DOHH2 (cell line): ENCODE results near the gene FXYD3.

ENCODE experiments used
- H3F3A ChIP-seq: fragments of 200-600 bp; sonication (generic), shearing (Covaris generic); 2 replicates; pipeline ENCODE4 v1.6.0; 2016; ENCODE audit warnings: antibody characterized with exemption, mild to moderate bottlenecking; ENCODE audit not compliant: control insufficient read depth, insufficient read depth
- H3K27ac ChIP-seq: fragments of 200-600 bp; sonication (generic); 2 replicates; pipeline ENCODE4 v1.5.1; 2014; ENCODE audit warnings: low read depth, mild to moderate bottlenecking, low read length, moderate library complexity
- H3K27me3 ChIP-seq: fragments of 200-600 bp; sonication (generic); 2 replicates; pipeline ENCODE4 v1.6.1; 2014; ENCODE audit warnings: mild to moderate bottlenecking, low read length, mixed read lengths; ENCODE audit not compliant: control insufficient read depth
- H3K36me3 ChIP-seq: fragments of 200-600 bp; sonication (generic); 2 replicates; pipeline ENCODE4 v1.6.1; 2014; ENCODE audit warnings: mild to moderate bottlenecking, low read length, moderate library complexity, mixed read lengths; ENCODE audit not compliant: control insufficient read depth
- H3K4me1 ChIP-seq: fragments of 200-600 bp; sonication (generic); 2 replicates; pipeline ENCODE4 v1.6.1; 2014; ENCODE audit warnings: mild to moderate bottlenecking, low read length, mixed read lengths; ENCODE audit not compliant: control insufficient read depth
- H3K4me2 ChIP-seq: fragments of 200-600 bp; sonication (generic); 2 replicates; pipeline ENCODE4 v1.6.0; 2014; ENCODE audit warnings: mild to moderate bottlenecking, low read length, moderate library complexity
- H3K4me3 ChIP-seq: fragments of 200-600 bp; sonication (generic); 2 replicates; pipeline ENCODE4 v1.5.1; 2014; ENCODE audit warnings: mild to moderate bottlenecking, low read length, mixed read lengths
- H3K79me2 ChIP-seq: fragments of 200-600 bp; sonication (generic); 2 replicates; pipeline ENCODE4 v1.6.1; 2014; ENCODE audit warnings: mild to moderate bottlenecking, low read length, mixed read lengths; ENCODE audit not compliant: control insufficient read depth
- H3K9me2 ChIP-seq: fragments of 200-600 bp; sonication (generic); replicated peaks from 2 replicates; pipeline ENCODE4 v1.6.1; 2014; ENCODE audit warnings: mild to moderate bottlenecking, low read length, mixed read lengths; ENCODE audit not compliant: control insufficient read depth
- H3K9me3 ChIP-seq: fragments of 200-600 bp; sonication (generic); 2 replicates; pipeline ENCODE4 v1.6.1; 2014; ENCODE audit warnings: antibody characterized with exemption, low read length, mixed read lengths; ENCODE audit not compliant: control insufficient read depth, insufficient read depth
- H4K20me1 ChIP-seq: fragments of 200-600 bp; sonication (generic); 2 replicates; pipeline ENCODE4 v1.6.0; 2014; ENCODE audit warnings: low read depth, mild to moderate bottlenecking, antibody characterized with exemption, low read length, moderate library complexity; ENCODE audit not compliant: control insufficient read depth, insufficient read depth
- EZH2phosphoT487 ChIP-seq: fragments of 200-600 bp; sonication (generic); IDR thresholded peaks from 2 replicates; pipeline ENCODE4 v1.6.1; 2017; ENCODE audit warnings: borderline replicate concordance, mild to moderate bottlenecking, antibody characterized with exemption, low read length, moderate library complexity, mixed read lengths
- TF ChIP-seq, protein P1 (sequence below): fragments of 200-600 bp; sonication (generic); IDR thresholded peaks from one replicate; pipeline ENCODE4 v1.5.1; 2014; ENCODE audit warnings: antibody characterized with exemption, mild to moderate bottlenecking, low read depth, low read length; ENCODE audit not compliant: poor library complexity, severe bottlenecking

The FXYD3 gene

DNA sequence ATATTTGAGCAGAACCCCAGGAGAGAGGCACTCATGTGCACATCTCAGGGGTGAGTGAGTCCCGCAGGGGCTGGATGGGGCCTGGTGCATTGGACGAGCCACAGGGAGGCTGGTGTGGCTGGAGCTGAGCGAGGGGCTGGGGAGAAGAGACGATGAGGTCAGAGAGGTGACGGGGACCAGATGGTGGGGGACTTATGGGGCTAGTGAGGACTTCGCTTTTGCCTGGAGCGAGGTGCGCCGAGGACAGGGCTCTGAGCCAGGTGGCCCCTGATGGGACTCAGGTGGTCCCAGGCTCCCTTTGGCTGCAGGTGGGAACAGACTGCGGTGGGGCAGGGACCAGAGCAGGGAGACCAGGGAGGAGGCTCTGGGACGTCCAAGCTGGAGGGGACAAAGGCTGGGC is 6.9 kb upstream of the FXYD3 start:
- H3K4me3 ChIP-seq, result no peak overlapping the region
- TF ChIP-seq, protein P1, sequence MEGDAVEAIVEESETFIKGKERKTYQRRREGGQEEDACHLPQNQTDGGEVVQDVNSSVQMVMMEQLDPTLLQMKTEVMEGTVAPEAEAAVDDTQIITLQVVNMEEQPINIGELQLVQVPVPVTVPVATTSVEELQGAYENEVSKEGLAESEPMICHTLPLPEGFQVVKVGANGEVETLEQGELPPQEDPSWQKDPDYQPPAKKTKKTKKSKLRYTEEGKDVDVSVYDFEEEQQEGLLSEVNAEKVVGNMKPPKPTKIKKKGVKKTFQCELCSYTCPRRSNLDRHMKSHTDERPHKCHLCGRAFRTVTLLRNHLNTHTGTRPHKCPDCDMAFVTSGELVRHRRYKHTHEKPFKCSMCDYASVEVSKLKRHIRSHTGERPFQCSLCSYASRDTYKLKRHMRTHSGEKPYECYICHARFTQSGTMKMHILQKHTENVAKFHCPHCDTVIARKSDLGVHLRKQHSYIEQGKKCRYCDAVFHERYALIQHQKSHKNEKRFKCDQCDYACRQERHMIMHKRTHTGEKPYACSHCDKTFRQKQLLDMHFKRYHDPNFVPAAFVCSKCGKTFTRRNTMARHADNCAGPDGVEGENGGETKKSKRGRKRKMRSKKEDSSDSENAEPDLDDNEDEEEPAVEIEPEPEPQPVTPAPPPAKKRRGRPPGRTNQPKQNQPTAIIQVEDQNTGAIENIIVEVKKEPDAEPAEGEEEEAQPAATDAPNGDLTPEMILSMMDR, result no peak
- TF ChIP-seq EZH2phosphoT487, result no peak
- no peaks in the 10 kb centered on the region for H3K4me1 ChIP-seq
- peaks cover 4% of the 10 kb centered on the region for H3F3A ChIP-seq
- no peak overlapping the region for H3K27ac ChIP-seq
- H3K9me2 ChIP-seq, result no peaks in the 10 kb centered on the region
- H3K36me3 ChIP-seq, result no peaks in the 10 kb centered on the region
- H4K20me1 ChIP-seq, result no peaks in the 10 kb centered on the region
- H3K4me2 ChIP-seq, result no peak overlapping the region
- peaks cover 8% of the 10 kb centered on the region; the same call in 1 of the 2 replicates for H3K9me3 ChIP-seq
- H3K27me3 ChIP-seq, result no peaks in the 10 kb centered on the region
- H3K79me2 ChIP-seq, result no peaks in the 10 kb centered on the region

DNA sequence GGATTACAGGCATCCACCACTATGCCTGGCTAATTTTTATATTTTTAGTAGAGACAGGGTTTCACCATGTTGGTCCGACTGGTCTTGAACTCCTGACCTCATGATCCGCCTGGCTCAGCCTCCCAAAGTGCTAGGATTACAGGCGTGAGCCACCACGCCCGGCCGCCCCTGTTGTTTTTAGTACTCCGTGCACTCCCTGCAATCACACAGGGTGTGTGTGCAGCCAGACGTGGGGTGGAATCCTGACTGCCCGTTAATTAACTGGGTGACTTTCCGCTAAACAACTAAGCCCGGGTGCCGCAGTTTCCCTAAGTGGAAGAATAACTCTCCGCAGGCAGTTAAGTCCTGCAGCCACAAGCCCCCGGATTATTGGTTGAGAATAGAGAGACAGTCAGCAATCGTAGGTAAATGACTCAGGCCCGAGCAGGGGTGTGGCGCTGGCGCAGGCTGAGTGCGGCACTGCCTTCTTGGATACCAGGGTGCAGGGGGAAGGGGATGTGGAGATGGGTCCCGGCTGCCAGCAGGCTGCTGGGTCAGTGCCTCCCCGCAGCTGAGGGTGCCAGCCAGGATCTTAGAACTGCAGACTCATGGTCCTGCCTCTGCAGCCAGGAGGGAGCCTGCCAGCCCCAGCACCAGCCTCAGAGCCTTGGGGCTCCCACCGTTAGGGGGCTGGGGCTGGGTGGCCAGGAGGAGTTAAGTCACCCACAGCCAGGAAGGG is 6.1 kb upstream of the FXYD3 start:
- Histone ChIP-seq H3K4me1 (peaks cover 2% of the 10 kb centered on the region), H3F3A (peaks cover 4% of the 10 kb centered on the region), H3K36me3 (no peaks in the 10 kb centered on the region), H3K79me2 (no peaks in the 10 kb centered on the region), H3K27me3 (no peaks in the 10 kb centered on the region), H3K4me2 (no peak overlapping the region), H4K20me1 (no peaks in the 10 kb centered on the region), H3K4me3 (no peak overlapping the region), H3K27ac (no peak overlapping the region), H3K9me2 (no peaks in the 10 kb centered on the region), H3K9me3 (peaks cover 8% of the 10 kb centered on the region; the same call in 1 of the 2 replicates)
- TF ChIP-seq, protein P1, result no peak
- no peak for TF ChIP-seq EZH2phosphoT487

DNA sequence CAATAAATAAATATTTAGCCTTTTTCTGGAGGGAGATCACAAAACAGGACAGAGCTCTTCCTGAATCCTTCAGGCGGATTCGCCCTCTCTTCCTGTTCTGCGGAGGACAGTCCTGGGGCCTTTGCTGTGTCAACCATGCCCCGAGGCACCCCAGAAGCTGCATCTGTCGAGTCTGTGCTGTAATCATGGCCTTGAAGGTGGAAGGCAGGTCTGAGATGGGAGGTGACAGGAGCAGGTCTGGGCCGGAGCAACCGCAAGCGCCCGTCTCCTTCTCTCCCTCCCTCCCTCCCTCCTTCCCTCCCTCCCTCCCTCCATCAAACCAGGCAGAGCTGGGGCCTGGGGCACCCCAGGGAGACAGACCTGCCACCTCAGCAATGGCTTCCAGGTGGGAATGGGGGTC is 4.6 kb upstream of the FXYD3 start:
- peaks cover 4% of the 10 kb centered on the region; the same call in 1 of the 2 replicates for H3K9me3 ChIP-seq
- no peaks in the 10 kb centered on the region for H3K9me2 ChIP-seq
- H3F3A ChIP-seq, result peaks cover under 1% of the 10 kb centered on the region; the same call in 1 of the 2 replicates
- H4K20me1 ChIP-seq, result no peaks in the 10 kb centered on the region
- H3K79me2 ChIP-seq, result no peaks in the 10 kb centered on the region
- no peaks in the 10 kb centered on the region for H3K27me3 ChIP-seq
- H3K27ac ChIP-seq, result no peak overlapping the region
- H3K4me2 ChIP-seq, result no peak overlapping the region
- H3K36me3 ChIP-seq, result no peaks in the 10 kb centered on the region
- peaks cover 5% of the 10 kb centered on the region for H3K4me1 ChIP-seq
- TF ChIP-seq, protein P1, result no peak
- no peak for TF ChIP-seq EZH2phosphoT487
- H3K4me3 ChIP-seq, result no peak overlapping the region
